Measurements from ENCODE around the gene SYT2.
"Not testable (repeated sequence)": the region's sequence is repeated elsewhere in the genome, so short reads cannot be mapped to it uniquely, and the experiment has no call there.

DNA sequence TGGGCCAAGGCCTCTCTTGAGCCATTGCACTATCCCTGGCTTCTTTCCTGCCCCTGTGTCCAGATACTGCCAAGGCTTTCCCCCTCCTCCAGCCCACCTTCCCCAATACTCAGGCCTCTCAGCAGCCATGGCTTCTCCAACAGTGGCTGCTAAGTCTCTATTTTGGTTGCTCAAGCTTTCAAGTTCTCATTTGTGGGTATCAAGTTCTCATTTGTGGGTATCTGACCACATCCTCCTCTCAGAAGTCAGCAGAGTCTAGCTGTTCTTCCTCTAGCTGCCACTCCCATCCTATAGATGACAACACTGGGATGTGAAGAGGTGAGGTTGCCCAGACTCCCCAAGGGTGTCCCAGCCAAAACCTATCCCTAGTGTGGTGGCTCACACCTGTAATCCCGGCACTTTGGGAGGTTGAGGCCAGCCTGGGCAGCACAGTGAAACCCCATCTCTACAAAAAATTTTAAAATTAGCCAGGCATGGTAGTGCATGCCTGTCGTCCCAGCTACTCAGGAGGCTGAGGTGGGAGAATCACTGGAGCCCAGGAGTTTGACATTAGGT is 80.9 kb downstream of the SYT2 start:
- TF ChIP-seq POLR2A, EP300 (IDR thresholded peaks at IDR 0.05): not testable (repeated sequence)

All from gastroesophageal sphincter (tissue), 2 donors.